IMR-90 (cell line): Measurements from ENCODE around the gene C16orf74. TPM values are rescaled to one million over a fixed set of nuclear protein-coding genes. Genes with fewer than 3 reads are reported as not detected.

Experiments used
- ATAC-seq: fragments of 200-7000 bp; cut with Tn5 transposase; 2 replicates; pipeline ENCODE4 v1.9.1; 2020; ENCODE audit warnings: low read depth, mild to moderate bottlenecking, moderate library complexity
- BruUV-seq: library from RNA; stranded (reverse); fragments of 400-500 nt; replicated peaks from 2 replicates; lab custom pipeline; 2021; lab: Mats Ljungman, UMichigan
- CTCF ChIA-PET: fragments of 300-600 bp; formaldehyde crosslinking; extraction: SDS; loops from one replicate; lab custom pipeline; 2021; ENCODE audit warnings: antibody characterized with exemption; lab: Yijun Ruan, JAX
- POLR2A ChIA-PET: fragments of 300-600 bp; sonication (Branson Sonifier 250); formaldehyde crosslinking; loops from one replicate; lab custom pipeline; 2022; ENCODE audit warnings: antibody characterized with exemption; ENCODE audit not compliant: unreplicated experiment; lab: Charles Lee
- DNase-seq: peaks from one replicate; pipeline ENCODE4 v3.0.0; 2013
- H2AFZ ChIP-seq: replicated peaks from 2 replicates; pipeline ENCODE3; 2013; ENCODE audit warnings: low read length, mild to moderate bottlenecking; ENCODE audit not compliant: poor library complexity
- H2AK5ac ChIP-seq: 2 replicates; pipeline ENCODE4 v1.6.1; 2013; ENCODE audit warnings: low read depth, low read length, inconsistent platforms
- H2AK9ac ChIP-seq: replicated peaks from 2 replicates; pipeline ENCODE3; 2013; ENCODE audit warnings: mild to moderate bottlenecking, low read depth, low read length, moderate library complexity; ENCODE audit not compliant: poor library complexity
- H2BK120ac ChIP-seq: 2 replicates; pipeline ENCODE4 v1.6.1; 2013; ENCODE audit warnings: low read depth, low read length, inconsistent platforms
- H2BK15ac ChIP-seq: 3 replicates; pipeline ENCODE4 v1.6.1; 2013; ENCODE audit warnings: low read depth, low read length, inconsistent platforms
- H2BK20ac ChIP-seq: 2 replicates; pipeline ENCODE4 v1.6.1; 2013; ENCODE audit warnings: low read depth, mild to moderate bottlenecking, inconsistent platforms, low read length, moderate library complexity
- H2BK5ac ChIP-seq: 2 replicates; pipeline ENCODE4 v1.6.1; 2013; ENCODE audit warnings: mild to moderate bottlenecking, low read depth, low read length, inconsistent platforms; ENCODE audit not compliant: poor library complexity, severe bottlenecking
- H3K14ac ChIP-seq: replicated peaks from 2 replicates; pipeline ENCODE4 v1.6.1; 2013; ENCODE audit warnings: low read depth, low read length, inconsistent platforms
- H3K18ac ChIP-seq: 2 replicates; pipeline ENCODE4 v1.6.1; 2013; ENCODE audit warnings: low read depth, low read length, control low read depth
- H3K23ac ChIP-seq: 2 replicates; pipeline ENCODE4 v1.6.1; 2013; ENCODE audit warnings: low read depth, low read length, inconsistent platforms
- H3K27ac ChIP-seq: 2 replicates; pipeline ENCODE4 v1.5.1; 2013; ENCODE audit warnings: mild to moderate bottlenecking, control low read depth, low read length; ENCODE audit not compliant: insufficient read depth
- H3K27me3 ChIP-seq: 2 replicates; pipeline ENCODE4 v1.6.1; 2013; ENCODE audit warnings: low read length; ENCODE audit not compliant: control insufficient read depth, insufficient read depth
- H3K36me3 ChIP-seq: 2 replicates; pipeline ENCODE4 v1.6.1; 2013; ENCODE audit warnings: low read length, mixed read lengths; ENCODE audit not compliant: control insufficient read depth, insufficient read depth
- H3K4ac ChIP-seq: 2 replicates; pipeline ENCODE4 v1.6.1; 2013; ENCODE audit warnings: low read depth, low read length, inconsistent platforms
- H3K4me1 ChIP-seq: 2 replicates; pipeline ENCODE4 v1.6.1; 2013; ENCODE audit warnings: low read length, mixed read lengths; ENCODE audit not compliant: control insufficient read depth, insufficient read depth
- H3K4me2 ChIP-seq: 2 replicates; pipeline ENCODE4 v1.6.1; 2013; ENCODE audit warnings: low read depth, mild to moderate bottlenecking, control low read depth, low read length, moderate library complexity
- H3K4me3 ChIP-seq: 2 replicates; pipeline ENCODE4 v1.5.1; 2013; ENCODE audit warnings: low read depth, mild to moderate bottlenecking, control low read depth, low read length, moderate library complexity; ENCODE audit not compliant: insufficient read depth
- H3K56ac ChIP-seq: 2 replicates; pipeline ENCODE4 v1.6.1; 2013; ENCODE audit warnings: low read length, inconsistent platforms; ENCODE audit not compliant: insufficient read depth; ENCODE audit errors: extremely low read depth
- H3K79me1 ChIP-seq, 2 experiments: 2 replicates each; pipeline ENCODE4 v1.6.1; 2013; ENCODE audit warnings: low read length in 2 of 2, inconsistent platforms in 1 of 2, low read depth in 1 of 2
- H3K9ac ChIP-seq: 2 replicates; pipeline ENCODE4 v1.6.1; 2013; ENCODE audit warnings: low read depth, low read length, control low read depth
- H3K9me1 ChIP-seq: 2 replicates; pipeline ENCODE4 v1.6.1; 2013; ENCODE audit warnings: low read length, inconsistent platforms; ENCODE audit not compliant: insufficient read depth
- H3K9me3 ChIP-seq: 2 replicates; pipeline ENCODE4 v1.6.1; 2013; ENCODE audit warnings: low read length; ENCODE audit not compliant: control insufficient read depth, insufficient read depth
- H4K20me1 ChIP-seq: 2 replicates; pipeline ENCODE4 v1.6.1; 2013; ENCODE audit warnings: low read length, inconsistent platforms; ENCODE audit not compliant: insufficient read depth
- H4K5ac ChIP-seq: 2 replicates; pipeline ENCODE4 v1.6.1; 2013; ENCODE audit warnings: mild to moderate bottlenecking, low read depth, low read length, control low read depth
- H4K8ac ChIP-seq, 2 experiments: 2 replicates each; pipeline ENCODE4 v1.6.1; 2013; ENCODE audit warnings: low read depth in 2 of 2, low read length in 2 of 2, control low read depth in 1 of 2, inconsistent platforms in 1 of 2
- H4K91ac ChIP-seq: 2 replicates; pipeline ENCODE4 v1.6.1; 2013; ENCODE audit warnings: low read depth, low read length, inconsistent platforms; ENCODE audit not compliant: insufficient read depth
- BHLHE40 ChIP-seq: fragments of 150-350 bp; IDR thresholded peaks from 2 replicates; pipeline ENCODE4 v1.6.1; 2016; ENCODE audit warnings: mild to moderate bottlenecking, low read depth, low read length
- CEBPB ChIP-seq: IDR thresholded peaks from 2 replicates; pipeline ENCODE4 v1.6.1; 2012; ENCODE audit warnings: low read depth, low read length, improper control_type of control experiment
- CHD1 ChIP-seq: IDR thresholded peaks from 2 replicates; pipeline ENCODE4 v1.6.1; 2012; ENCODE audit warnings: low read depth, low read length, improper control_type of control experiment
- ELK1 ChIP-seq: fragments of 150-350 bp; IDR thresholded peaks from 2 replicates; pipeline ENCODE4 v1.6.1; 2016; ENCODE audit warnings: low read depth, mild to moderate bottlenecking, low read length, moderate library complexity, borderline replicate concordance
- FOS ChIP-seq: fragments of 150-350 bp; IDR thresholded peaks from 2 replicates; pipeline ENCODE4 v1.6.1; 2016; ENCODE audit warnings: low read depth, low read length
- MAFK ChIP-seq: IDR thresholded peaks from 2 replicates; pipeline ENCODE4 v1.6.1; 2012; ENCODE audit warnings: low read depth, low read length, improper control_type of control experiment
- MAZ ChIP-seq: IDR thresholded peaks from 2 replicates; pipeline ENCODE4 v1.6.1; 2012; ENCODE audit warnings: low read depth, mild to moderate bottlenecking, low read length, improper control_type of control experiment, moderate library complexity, borderline replicate concordance
- MXI1 ChIP-seq: IDR thresholded peaks from 2 replicates; pipeline ENCODE4 v1.6.1; 2012; ENCODE audit warnings: low read depth, mild to moderate bottlenecking, low read length, moderate library complexity, borderline replicate concordance
- NFE2L2 ChIP-seq: fragments of 150-350 bp; IDR thresholded peaks from 2 replicates; pipeline ENCODE4 v1.6.1; 2016; ENCODE audit warnings: low read depth, mild to moderate bottlenecking, low read length
- POLR2A ChIP-seq: IDR thresholded peaks from 2 replicates; pipeline ENCODE4 v1.6.1; 2012; ENCODE audit warnings: mild to moderate bottlenecking, low read depth, low read length
- RAD21 ChIP-seq: IDR thresholded peaks from 2 replicates; pipeline ENCODE4 v1.6.1; 2012; ENCODE audit warnings: low read length, improper control_type of control experiment
- RCOR1 ChIP-seq: IDR thresholded peaks from 2 replicates; pipeline ENCODE4 v1.6.1; 2012; ENCODE audit warnings: mild to moderate bottlenecking, low read length, improper control_type of control experiment; ENCODE audit not compliant: insufficient replicate concordance
- RFX5 ChIP-seq: IDR thresholded peaks from 2 replicates; pipeline ENCODE4 v1.8.0; 2012; ENCODE audit warnings: low read depth, mild to moderate bottlenecking, low read length, moderate library complexity
- SMC3 ChIP-seq: fragments of 150-350 bp; IDR thresholded peaks from 2 replicates; pipeline ENCODE4 v1.6.1; 2016; ENCODE audit warnings: low read depth, mild to moderate bottlenecking, antibody characterized with exemption, low read length, moderate library complexity
- USF2 ChIP-seq: fragments of 150-350 bp; IDR thresholded peaks from 2 replicates; pipeline ENCODE4 v1.6.1; 2017; ENCODE audit warnings: mild to moderate bottlenecking, antibody characterized with exemption, low read length, low read depth
- WGBS, 2 experiments: methylation state at CpG; one replicate each; pipeline versions ENCODE4 v1.1.5 to v1.1.7; 2013; ENCODE audit warnings: missing lambda C conversion rate in 2 of 2; ENCODE audit not compliant: insufficient read length in 1 of 2; ENCODE audit errors: extremely low coverage in 2 of 2; 5-methylcytosine and 5-hydroxymethylcytosine counted together
- dilution Hi-C: fragments of 300-500 bp; cut with HindIII; formaldehyde crosslinking; loops from one replicate; pipeline ENCODE4 v1.14.3; 2018; ENCODE audit warnings: low sequenced_read_pairs; ENCODE audit not compliant: unreplicated experiment
- in situ Hi-C: fragments of 300-500 bp; cut with MboI; formaldehyde crosslinking; loops from 3 replicates; pipeline ENCODE4 v1.14.3; 2019; ENCODE audit warnings: low sequenced_read_pairs, inconsistent platforms, mixed read lengths
- intact Hi-C: fragments of 100-400 bp; cut with micrococcal nuclease; formaldehyde crosslinking; loops from 2 replicates; pipeline ENCODE4 v1.10.0; 2022
- polyA plus RNA-seq, 3 experiments: library from polyadenylated mRNA; depleted of rRNA; stranded (reverse); fragments of >200 nt; gene quantifications; 2 replicates each; pipeline ENCODE4 v1.2.3, GENCODE V29; 2012; ENCODE audit warnings: low replicate concordance in 1 of 3
- total RNA-seq: library from RNA; depleted of rRNA; stranded (reverse); fragments of >200 nt; gene quantifications from 2 replicates; pipeline ENCODE4 v1.2.3, GENCODE V29; 2012
- TF ChIP-seq, protein P1 (sequence below): conservative IDR thresholded peaks from 2 replicates; pipeline ENCODE4 v1.5.1; 2012; ENCODE audit warnings: mild to moderate bottlenecking, low read depth, low read length, improper control_type of control experiment

The C16orf74 gene
- total and polyA plus RNA-seq, 2 of the 4 experiments (the other 2 are of a cell fraction): 4.5 to 12.2 TPM

- no peak overlapping the region for H3K56ac ChIP-seq
- no peak overlapping the region for H2AK5ac ChIP-seq
- no peak overlapping the region for H3K14ac ChIP-seq
- H2AFZ ChIP-seq: no peak overlapping the region
- WGBS, 2 experiments: 95% methylated on average over 6 of the region's 9 CpGs; no CpG with 5 or more reads in 1 of the 2 experiments
- H3K79me1 ChIP-seq: peaks cover 0 to 6% of the 10 kb centered on the region in 2 experiments; a peak in 1 of 4 replicates
- H3K9ac ChIP-seq: no peak overlapping the region
- H2AK9ac ChIP-seq: no peak overlapping the region
- H2BK20ac ChIP-seq: no peak overlapping the region
- POLR2A ChIA-PET: no interaction called here
- H3K4ac ChIP-seq: no peak overlapping the region
- TF ChIP-seq NFE2L2 (no peak), POLR2A (no peak), BHLHE40 (no peak), RFX5 (no peak), MAZ (no peak), RCOR1 (no peak), ELK1 (no peak), USF2 (no peak), MXI1 (no peak), MAFK (no peak), CHD1 (no peak), RAD21 (no peak), FOS (no peak), SMC3 (no peak), CEBPB (no peak)
- TF ChIP-seq, protein P1, sequence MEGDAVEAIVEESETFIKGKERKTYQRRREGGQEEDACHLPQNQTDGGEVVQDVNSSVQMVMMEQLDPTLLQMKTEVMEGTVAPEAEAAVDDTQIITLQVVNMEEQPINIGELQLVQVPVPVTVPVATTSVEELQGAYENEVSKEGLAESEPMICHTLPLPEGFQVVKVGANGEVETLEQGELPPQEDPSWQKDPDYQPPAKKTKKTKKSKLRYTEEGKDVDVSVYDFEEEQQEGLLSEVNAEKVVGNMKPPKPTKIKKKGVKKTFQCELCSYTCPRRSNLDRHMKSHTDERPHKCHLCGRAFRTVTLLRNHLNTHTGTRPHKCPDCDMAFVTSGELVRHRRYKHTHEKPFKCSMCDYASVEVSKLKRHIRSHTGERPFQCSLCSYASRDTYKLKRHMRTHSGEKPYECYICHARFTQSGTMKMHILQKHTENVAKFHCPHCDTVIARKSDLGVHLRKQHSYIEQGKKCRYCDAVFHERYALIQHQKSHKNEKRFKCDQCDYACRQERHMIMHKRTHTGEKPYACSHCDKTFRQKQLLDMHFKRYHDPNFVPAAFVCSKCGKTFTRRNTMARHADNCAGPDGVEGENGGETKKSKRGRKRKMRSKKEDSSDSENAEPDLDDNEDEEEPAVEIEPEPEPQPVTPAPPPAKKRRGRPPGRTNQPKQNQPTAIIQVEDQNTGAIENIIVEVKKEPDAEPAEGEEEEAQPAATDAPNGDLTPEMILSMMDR: no peak
- H4K5ac ChIP-seq: no peak overlapping the region
- no TSS peak for BruUV-seq
- H3K23ac ChIP-seq: no peak overlapping the region
- no peak overlapping the region for H4K91ac ChIP-seq
- H3K9me3 ChIP-seq: no peaks in the 10 kb centered on the region
- CTCF ChIA-PET: no interaction called here
- H3K4me2 ChIP-seq: no peak overlapping the region
- no peak overlapping the region for H2BK5ac ChIP-seq
- H3K18ac ChIP-seq: no peak overlapping the region
- dilution Hi-C loops: no loop called here
- peaks cover 74% of the 10 kb centered on the region for H3K36me3 ChIP-seq
- no peaks in the 10 kb centered on the region for H3K4me1 ChIP-seq
- H4K8ac ChIP-seq: no peak overlapping the region
- H3K9me1 ChIP-seq: peaks cover 3% of the 10 kb centered on the region; the same call in 1 of the 2 replicates
- no peak for DNase-seq
- H4K20me1 ChIP-seq: no peaks in the 10 kb centered on the region; the same call in 1 of the 2 replicates
- in situ Hi-C loops: no loop called here
- no peak overlapping the region for H2BK120ac ChIP-seq
- no peak overlapping the region for H2BK15ac ChIP-seq
- H3K27ac ChIP-seq: no peak overlapping the region
- no peak for ATAC-seq
- intact Hi-C loops: no loop called here
- H3K4me3 ChIP-seq: no peak overlapping the region
- no peaks in the 10 kb centered on the region for H3K27me3 ChIP-seq
Measured at GRCh38 chr16:85667261-85667660, 83.6 kb downstream of the C16orf74 start.
